GM23338 (cell line): ENCODE measurements around the gene B3GAT3. TPM values are rescaled to one million over a fixed set of nuclear protein-coding genes. Genes with fewer than 3 reads are reported as not detected.
A peak's percentile ranks its signal among the peaks of the same experiment; 100 is the strongest.

Source experiments
- ATAC-seq: fragments of 200-7000 bp; cut with Tn5 transposase; 3 replicates; pipeline ENCODE4 v1.9.1; 2020
- DNase-seq: peaks from one replicate; pipeline ENCODE4 v3.0.0-alpha.2; 2015; ENCODE audit warnings: low spot score
- H2AFZ ChIP-seq: fragments of 200-600 bp; sonication (generic); 2 replicates; pipeline ENCODE4 v1.8.0; 2016; ENCODE audit warnings: antibody characterized with exemption, mild to moderate bottlenecking, moderate library complexity
- H3F3A ChIP-seq: fragments of 200-600 bp; sonication (generic); replicated peaks from 2 replicates; pipeline ENCODE4 v1.8.0; 2017; ENCODE audit warnings: antibody characterized with exemption, mixed run types, low read depth
- H3K27ac ChIP-seq: fragments of 200-600 bp; sonication (generic); 2 replicates; pipeline ENCODE4 v1.6.1; 2016; ENCODE audit warnings: low read depth
- H3K27me3 ChIP-seq: fragments of 200-600 bp; sonication (generic); 2 replicates; pipeline ENCODE4 v1.8.0; 2016; ENCODE audit warnings: mild to moderate bottlenecking, mixed run types, moderate library complexity; ENCODE audit not compliant: insufficient read depth
- H3K36me3 ChIP-seq: fragments of 200-600 bp; sonication (generic); 2 replicates; pipeline ENCODE4 v1.8.0; 2016; ENCODE audit warnings: mild to moderate bottlenecking; ENCODE audit not compliant: insufficient read depth
- H3K4me1 ChIP-seq: fragments of 200-600 bp; sonication (generic); 2 replicates; pipeline ENCODE4 v1.8.0; 2016; ENCODE audit warnings: mild to moderate bottlenecking, moderate library complexity; ENCODE audit not compliant: insufficient read depth
- H3K4me2 ChIP-seq: fragments of 200-600 bp; sonication (generic); 2 replicates; pipeline ENCODE4 v1.7.1; 2017; ENCODE audit warnings: mixed run types
- H3K4me3 ChIP-seq: fragments of 200-600 bp; sonication (generic); 2 replicates; pipeline ENCODE4 v1.6.1; 2016; ENCODE audit warnings: mixed run types
- H3K79me2 ChIP-seq: fragments of 200-600 bp; sonication (generic); replicated peaks from 2 replicates; pipeline ENCODE4 v1.8.0; 2017; ENCODE audit warnings: mild to moderate bottlenecking; ENCODE audit not compliant: insufficient read depth
- H3K9me2 ChIP-seq: fragments of 200-600 bp; sonication (generic); 2 replicates; pipeline ENCODE4 v1.8.0; 2017; ENCODE audit not compliant: insufficient read depth
- H4K20me1 ChIP-seq: fragments of 200-600 bp; sonication (generic); replicated peaks from 2 replicates; pipeline ENCODE4 v1.8.0; 2017; ENCODE audit warnings: mild to moderate bottlenecking; ENCODE audit not compliant: insufficient read depth
- H3K27ac Mint-ChIP-seq: 2 replicates; pipeline ENCODE4 v1.8.0; 2020; ENCODE audit warnings: inconsistent platforms, mild to moderate bottlenecking, moderate library complexity, mixed read lengths
- H3K27me3 Mint-ChIP-seq: 3 replicates; pipeline ENCODE4 v1.8.0; 2022; ENCODE audit warnings: low read depth, mild to moderate bottlenecking, moderate library complexity, mixed read lengths, inconsistent platforms; ENCODE audit not compliant: insufficient read depth, poor library complexity
- H3K36me3 Mint-ChIP-seq: 3 replicates; pipeline ENCODE4 v1.8.0; 2021; ENCODE audit warnings: low read depth, mild to moderate bottlenecking, inconsistent platforms, moderate library complexity, mixed read lengths
- H3K4me1 Mint-ChIP-seq: 3 replicates; pipeline ENCODE4 v1.8.0; 2020; ENCODE audit warnings: mild to moderate bottlenecking, inconsistent platforms, mixed read lengths
- H3K4me3 Mint-ChIP-seq: 3 replicates; pipeline ENCODE4 v1.8.0; 2021; ENCODE audit warnings: moderate library complexity, mild to moderate bottlenecking, inconsistent platforms, mixed read lengths
- H3K9me3 Mint-ChIP-seq: 3 replicates; pipeline ENCODE4 v1.8.0; 2020; ENCODE audit warnings: moderate library complexity, mild to moderate bottlenecking, inconsistent platforms, mixed read lengths
- CREB1 ChIP-seq: fragments of 250-450 bp; sonication (Bioruptor Pico); IDR thresholded peaks from 2 replicates; pipeline ENCODE4 v1.5.0; 2020; ENCODE audit warnings: low read depth, mild to moderate bottlenecking, moderate library complexity
- ETS1 ChIP-seq: IDR thresholded peaks from 2 replicates; pipeline ENCODE4 v1.6.1; 2016; ENCODE audit warnings: antibody characterized with exemption
- EZH2phosphoT487 ChIP-seq: fragments of 200-600 bp; sonication (generic); IDR thresholded peaks from one replicate; pipeline ENCODE4 v1.8.1; 2018; ENCODE audit warnings: antibody characterized with exemption; ENCODE audit not compliant: unreplicated experiment
- REST ChIP-seq: IDR thresholded peaks from one replicate; pipeline ENCODE4 v1.6.1; 2018; ENCODE audit warnings: antibody characterized with exemption; ENCODE audit not compliant: unreplicated experiment
- ZNF114 ChIP-seq: fragments of 250-450 bp; sonication (Bioruptor Pico); IDR thresholded peaks from 2 replicates; pipeline ENCODE4 v1.5.0; 2020; ENCODE audit warnings: mild to moderate bottlenecking, moderate library complexity
- ZNF462 ChIP-seq: fragments of 250-450 bp; sonication (Bioruptor Pico); IDR thresholded peaks from 2 replicates; pipeline ENCODE4 v1.5.0; 2020; ENCODE audit warnings: mild to moderate bottlenecking, moderate library complexity
- polyA plus RNA-seq: library from polyadenylated mRNA; unstranded; fragments of >200 nt; fragmentation: Nextera tagmentation; extraction: Ambion mirVana; gene quantifications from 2 replicates; pipeline ENCODE4 v1.2.1, GENCODE V29; 2016
- total RNA-seq: library from RNA; depleted of rRNA; stranded (reverse); fragments of >200 nt; shearing (Covaris generic); gene quantifications from 2 replicates; pipeline ENCODE4 v1.2.3, GENCODE V29; 2014

The B3GAT3 gene
- total and polyA plus RNA-seq, 2 experiments from 2014 or later: 16.4 to 18.4 TPM

- no peak for TF ChIP-seq EZH2phosphoT487
These were observed at the start of gene B3GAT3 (continued) for GRCh38 chr11:62621567-62622470.

- peaks cover 30% of the 10 kb centered on the region for H3K4me1 ChIP-seq
- peaks cover 37% of the 10 kb centered on the region for H3K79me2 ChIP-seq
These were observed 49.4 kb upstream of the B3GAT3 start for GRCh38 chr11:62671236-62671607.

More at GRCh38 chr11:62671236-62671607, 49.4 kb upstream of the B3GAT3 start:
- Mint-ChIP-seq H3K27ac (peak overlapping the region; percentile 98), H3K27me3 (peaks cover 17% of the 10 kb centered on the region), H3K9me3 (no peaks in the 10 kb centered on the region; the same call in 1 of the 3 replicates), H3K4me3 (peak overlapping the region; percentile 90), H3K36me3 (peaks cover 53% of the 10 kb centered on the region), H3K4me1 (peaks cover 16% of the 10 kb centered on the region)
- H4K20me1 ChIP-seq: peaks cover 15% of the 10 kb centered on the region
- H3K4me3 ChIP-seq: peak overlapping the region; percentile 98
- no peak for DNase-seq
- peak overlapping the region; percentile 93 for H3K4me2 ChIP-seq
- H3K27ac ChIP-seq: peak overlapping the region; percentile 92
- H3K9me2 ChIP-seq: no peaks in the 10 kb centered on the region
- peaks cover 7% of the 10 kb centered on the region for H3K36me3 ChIP-seq
- TF ChIP-seq ETS1 (no peak), ZNF114 (CRISPR knock-in tag) (no peak), REST (no peak), EZH2phosphoT487 (no peak), ZNF462 (no peak), CREB1 (CRISPR knock-in tag) (no peak)
- H3F3A ChIP-seq: peaks cover 46% of the 10 kb centered on the region
- peak overlapping the region; percentile 98 for H2AFZ ChIP-seq
- no peaks in the 10 kb centered on the region for H3K27me3 ChIP-seq
- peak; percentile 5 for ATAC-seq
